Measurements from ENCODE around the gene GMCL2. TPM values are rescaled to one million over a fixed set of nuclear protein-coding genes. Genes with fewer than 3 reads are reported as not detected.

The GMCL2 gene
- total and polyA plus RNA-seq, 9 of the 15 experiments (the other 6 are each of a cell fraction or from before 2014, with no cell fraction given), result 0.04 TPM; not detected in 8

DNA sequence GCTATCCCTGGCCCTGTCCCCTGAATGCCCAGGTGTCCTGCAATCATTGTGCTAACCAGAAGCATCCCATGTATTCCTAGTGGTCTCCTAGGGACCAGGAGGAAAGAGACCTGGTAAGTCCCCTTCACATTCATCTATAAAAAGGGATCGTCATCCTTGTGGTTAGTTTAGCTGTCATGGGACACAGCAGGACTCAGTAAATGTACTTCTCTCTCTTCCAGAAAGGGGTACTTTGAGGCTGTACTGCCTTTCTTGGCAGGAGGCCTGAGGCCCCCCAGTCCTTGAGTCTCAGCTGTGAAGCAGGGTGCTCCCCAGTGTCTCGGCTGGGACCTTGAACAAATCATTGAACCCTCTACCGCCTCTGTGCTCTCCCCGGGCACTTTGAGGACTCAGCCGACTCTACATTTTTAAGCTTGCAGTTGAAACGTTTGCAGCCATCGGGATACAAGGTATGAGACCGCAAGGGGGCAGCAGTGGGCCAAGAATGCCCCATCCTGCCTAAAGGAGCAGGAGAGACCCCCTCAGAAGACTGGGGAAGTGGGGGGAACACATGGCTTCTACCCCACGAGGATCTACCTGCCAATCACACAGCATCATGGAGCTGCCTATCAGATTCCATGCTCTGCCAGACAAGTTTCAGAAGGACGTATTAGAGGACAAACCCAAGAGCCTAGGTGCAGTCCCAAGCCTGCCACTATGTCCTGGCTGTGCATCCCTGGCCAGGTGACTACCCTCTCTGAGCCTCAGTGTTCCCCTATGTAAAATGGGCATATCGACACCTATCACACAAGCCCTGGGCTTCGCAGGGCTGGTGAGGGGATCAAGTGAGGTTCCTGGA lies 47.8 kb upstream of the GMCL2 start:
- peaks cover 13% of the 10 kb centered on the region for H3K36me3 ChIP-seq (ENCODE audit: control insufficient read depth, insufficient read depth, low read length)
- H3K79me2 ChIP-seq (ENCODE audit: control insufficient read depth, insufficient read depth, low read length), result peaks cover 25% of the 10 kb centered on the region
- intact Hi-C loops (cut with micrococcal nuclease) (loop anchor here (5.0 kb wide), 2 partner anchors 317 to 602 kb away; no protein-coding TSS in a partner anchor), in situ Hi-C loops (cut with MboI) (no loop called here)
- 17% methylated on average over 12 of the region's 12 CpGs for WGBS (ENCODE audit: insufficient coverage, low coverage, missing lambda C conversion rate)
- H3K4me3 ChIP-seq, result no peak overlapping the region
- ChIA-PET POLR2A (interaction anchor here (0.5 to 1.2 kb wide), 8 partner anchors 10 to 625 kb away, joined by 3 to 8 read pairs (median 4); partner anchors contain the start of genes HNRNPAB and ZNF354B), CTCF (ENCODE audit: low intra/inter-chr PET ratio) (interaction anchor here (1.3 kb wide), 1 partner anchor 604 kb away, joined by 4 read pairs; no protein-coding TSS in a partner anchor)
- peak overlapping the region; percentile 43; the same call in 1 of the 2 replicates for H3K4me2 ChIP-seq (ENCODE audit: insufficient read depth, low read length)
- peak; percentile 85 for FAIRE-seq
- no peaks in the 10 kb centered on the region for H4K20me1 ChIP-seq (replicated peaks; ENCODE audit: control insufficient read depth, insufficient read depth, low read length)
- peak; percentile 70 to 82 (median 78) for DNase-seq (ENCODE audit: extremely low read depth in 1 of 4, low spot score in 3 of 4)
- ATAC-seq, result peak; percentile 50
- peaks cover 35 to 41% of the 10 kb centered on the region in 2 experiments for H3K4me1 ChIP-seq (replicated peaks in 1 of 2; ENCODE audit: control insufficient read depth in 2 of 2, insufficient read depth in 2 of 2, low read length in 2 of 2)
- no peaks in the 10 kb centered on the region for H3K27me3 ChIP-seq (ENCODE audit: control insufficient read depth in 2 of 2, insufficient read depth in 2 of 2, low read length in 2 of 2)
- H2AFZ ChIP-seq (ENCODE audit: low read depth, low read length), result peak overlapping the region; percentile 92
- no TSS peak for BruUV-seq (replicated peaks)
- no peaks in the 10 kb centered on the region for H3K9me3 ChIP-seq (replicated peaks; ENCODE audit: control insufficient read depth, insufficient read depth, low read depth, low read length)
- no peak overlapping the region; a peak in 1 of 4 replicates for H3K9ac ChIP-seq (ENCODE audit: insufficient read depth in 1 of 2, low read depth in 2 of 2, low read length in 2 of 2)
- H3K9me1 ChIP-seq (ENCODE audit: control insufficient read depth, insufficient read depth, low read length), result no peaks in the 10 kb centered on the region
- H3K27ac ChIP-seq (ENCODE audit: extremely low read depth, low read depth, low read length), result 0 out of 3 replicates have a peak overlapping the region, but pooled peaks have one; percentile 5
- TF ChIP-seq, protein P1, sequence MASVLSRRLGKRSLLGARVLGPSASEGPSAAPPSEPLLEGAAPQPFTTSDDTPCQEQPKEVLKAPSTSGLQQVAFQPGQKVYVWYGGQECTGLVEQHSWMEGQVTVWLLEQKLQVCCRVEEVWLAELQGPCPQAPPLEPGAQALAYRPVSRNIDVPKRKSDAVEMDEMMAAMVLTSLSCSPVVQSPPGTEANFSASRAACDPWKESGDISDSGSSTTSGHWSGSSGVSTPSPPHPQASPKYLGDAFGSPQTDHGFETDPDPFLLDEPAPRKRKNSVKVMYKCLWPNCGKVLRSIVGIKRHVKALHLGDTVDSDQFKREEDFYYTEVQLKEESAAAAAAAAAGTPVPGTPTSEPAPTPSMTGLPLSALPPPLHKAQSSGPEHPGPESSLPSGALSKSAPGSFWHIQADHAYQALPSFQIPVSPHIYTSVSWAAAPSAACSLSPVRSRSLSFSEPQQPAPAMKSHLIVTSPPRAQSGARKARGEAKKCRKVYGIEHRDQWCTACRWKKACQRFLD (CRISPR knock-in tag; IDR thresholded peaks at IDR 0.05), result no peak
- no peak for TF ChIP-seq MAFG (tag; conservative IDR thresholded peaks at IDR 0.05)
- TF ChIP-seq ZZZ3 (IDR thresholded peaks at IDR 0.05), result no peak
- no peak for TF ChIP-seq GABPB1 (CRISPR knock-in tag; IDR thresholded peaks at IDR 0.05)
- no peak for TF ChIP-seq ESRRB (CRISPR knock-in tag; IDR thresholded peaks at IDR 0.05; ENCODE audit: borderline replicate concordance)
- no peak for TF ChIP-seq ELF1 (tag; IDR thresholded peaks at IDR 0.05)
- TF ChIP-seq ETS2 (tag; IDR thresholded peaks at IDR 0.05; ENCODE audit: borderline replicate concordance, poor library complexity, severe bottlenecking), result no peak
- peak; percentile 71 to 75 for TF ChIP-seq KDM1A (IDR thresholded peaks at IDR 0.05)
- peak; percentile 36; the same call in 1 of the 2 replicates for TF ChIP-seq MTA3 (IDR thresholded peaks at IDR 0.05; ENCODE audit: borderline replicate concordance)
- no peak for TF ChIP-seq XRCC5 (IDR thresholded peaks at IDR 0.05; ENCODE audit: low read depth, low read length)
- TF ChIP-seq, protein P2, sequence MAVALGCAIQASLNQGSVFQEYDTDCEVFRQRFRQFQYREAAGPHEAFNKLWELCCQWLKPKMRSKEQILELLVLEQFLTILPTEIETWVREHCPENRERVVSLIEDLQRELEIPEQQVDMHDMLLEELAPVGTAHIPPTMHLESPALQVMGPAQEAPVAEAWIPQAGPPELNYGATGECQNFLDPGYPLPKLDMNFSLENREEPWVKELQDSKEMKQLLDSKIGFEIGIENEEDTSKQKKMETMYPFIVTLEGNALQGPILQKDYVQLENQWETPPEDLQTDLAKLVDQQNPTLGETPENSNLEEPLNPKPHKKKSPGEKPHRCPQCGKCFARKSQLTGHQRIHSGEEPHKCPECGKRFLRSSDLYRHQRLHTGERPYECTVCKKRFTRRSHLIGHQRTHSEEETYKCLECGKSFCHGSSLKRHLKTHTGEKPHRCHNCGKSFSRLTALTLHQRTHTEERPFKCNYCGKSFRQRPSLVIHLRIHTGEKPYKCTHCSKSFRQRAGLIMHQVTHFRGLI (CRISPR knock-in tag; IDR thresholded peaks at IDR 0.05), result no peak

All from K562 (cell line).